H7 (cell line): ENCODE results near the gene RANBP10. TPM values are rescaled to one million over a fixed set of nuclear protein-coding genes. Genes with fewer than 3 reads are reported as not detected.
A peak's percentile ranks its signal among the peaks of the same experiment; 100 is the strongest.
"Not testable (repeated sequence)": the region's sequence is repeated elsewhere in the genome, so short reads cannot be mapped to it uniquely, and the experiment has no call there.

ENCODE experiments used
- DNase-seq: peaks from one replicate; pipeline ENCODE4 v3.0.0; 2012
- H3K27me3 ChIP-seq: 2 replicates; pipeline ENCODE4 v1.6.0; 2011; ENCODE audit warnings: mild to moderate bottlenecking, low read length; ENCODE audit not compliant: control insufficient read depth, insufficient read depth
- H3K36me3 ChIP-seq: replicated peaks from 2 replicates; pipeline ENCODE4 v1.5.1; 2011; ENCODE audit warnings: low read length; ENCODE audit not compliant: control insufficient read depth, insufficient read depth
- H3K4me3 ChIP-seq: 2 replicates; pipeline ENCODE4 v1.5.1; 2011; ENCODE audit warnings: low read depth, mild to moderate bottlenecking, control low read depth, low read length, moderate library complexity; ENCODE audit not compliant: insufficient read depth
- total RNA-seq: library from RNA; depleted of rRNA; stranded (reverse); fragments of >200 nt; shearing (Covaris generic); gene quantifications from 2 replicates; pipeline ENCODE4 v1.2.3, GENCODE V29; 2014

Gene RANBP10
- total RNA-seq, 1 experiment from 2014 or later: 7.3 TPM

DNA sequence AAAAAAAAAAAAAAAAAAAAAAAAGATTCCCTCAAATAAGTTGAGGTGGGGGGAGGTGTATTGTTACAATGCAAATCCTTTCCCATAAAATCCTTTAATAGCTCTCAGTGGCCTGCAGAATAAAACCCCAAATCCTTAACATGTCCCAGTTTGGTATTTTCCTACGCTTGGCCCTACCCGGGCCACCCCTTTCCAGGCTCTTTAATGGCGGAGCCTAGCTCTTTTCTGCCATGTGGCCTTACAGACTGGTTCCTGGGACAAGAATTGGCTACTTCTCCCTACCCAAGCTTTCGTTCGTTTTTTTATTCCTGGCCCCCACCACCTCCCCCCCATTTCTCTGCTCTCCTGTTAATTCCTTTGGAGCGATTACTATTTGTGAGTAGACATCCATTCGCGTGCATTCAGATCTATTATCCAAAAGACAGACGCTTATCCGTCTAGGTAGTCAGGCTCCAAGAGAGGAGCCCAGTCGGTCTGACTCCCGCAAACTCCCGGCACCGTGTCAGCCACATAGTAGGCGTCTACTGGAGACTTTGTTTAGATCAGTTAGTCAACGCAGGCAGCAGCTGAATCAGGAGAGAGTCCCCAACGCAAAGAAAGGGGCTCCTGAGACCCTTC, 34.9 kb upstream of the RANBP10 start:
- H3K36me3 ChIP-seq: no peaks in the 10 kb centered on the region; the same call in 1 of the 2 replicates
- DNase-seq: peak; percentile 51
- no peaks in the 10 kb centered on the region for H3K27me3 ChIP-seq
- H3K4me3 ChIP-seq: peak overlapping the region; percentile 20

- Histone ChIP-seq H3K36me3 (no peaks in the 10 kb centered on the region), H3K27me3 (no peaks in the 10 kb centered on the region), H3K4me3 (no peak overlapping the region)
- no peak for DNase-seq
Measured at GRCh38 chr16:67837811-67838210, 31.5 kb upstream of the RANBP10 start.

DNA sequence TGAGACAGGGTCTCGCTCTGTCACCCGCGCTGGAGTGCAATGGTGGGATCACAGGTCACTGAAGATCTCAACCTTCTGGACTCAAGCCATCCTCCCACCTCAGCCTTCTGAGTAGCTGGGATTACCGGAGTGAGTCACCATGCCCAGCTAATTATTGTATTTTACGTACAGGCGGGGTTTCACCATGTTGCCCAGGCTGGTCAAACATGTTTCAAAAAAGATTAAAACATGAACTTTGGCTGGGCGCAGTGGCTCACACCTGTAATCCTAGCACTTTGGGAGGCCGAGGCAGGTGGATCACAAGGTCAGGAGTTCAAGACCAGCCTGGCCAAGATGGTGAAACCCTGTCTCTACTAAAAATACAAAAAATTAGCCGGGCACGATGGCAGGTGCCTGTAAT, 30.8 kb upstream of the RANBP10 start:
- not testable (repeated sequence) for H3K4me3 ChIP-seq, H3K36me3 ChIP-seq, H3K27me3 ChIP-seq, DNase-seq

DNA sequence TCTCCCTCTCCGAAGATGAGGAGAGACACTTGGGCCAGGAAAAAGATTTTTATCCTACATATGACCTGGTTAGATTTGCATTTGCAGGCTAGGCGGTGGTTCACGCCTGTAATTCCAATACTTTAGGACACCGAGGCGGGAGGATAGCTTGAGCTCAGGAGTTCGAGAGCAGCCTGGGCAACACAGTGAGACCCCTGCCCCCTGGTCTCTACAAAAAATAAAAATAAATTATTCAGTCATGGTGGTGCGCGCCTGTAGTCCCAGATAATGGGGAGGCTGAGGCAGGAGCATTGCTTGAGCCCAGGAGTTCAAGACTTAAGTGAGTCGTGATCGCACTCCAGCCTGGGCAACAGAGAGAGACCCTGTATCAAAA, 27.9 kb upstream of the RANBP10 start:
- H3K4me3 ChIP-seq: no peak overlapping the region; the same call in 1 of the 2 replicates
- DNase-seq: peak; percentile 43
- no peaks in the 10 kb centered on the region for H3K27me3 ChIP-seq
- H3K36me3 ChIP-seq: peaks cover 21% of the 10 kb centered on the region

- H3K4me3 ChIP-seq: peak overlapping the region; percentile 80
- peaks cover 25% of the 10 kb centered on the region for H3K36me3 ChIP-seq
- peak; percentile 99 for DNase-seq
- H3K27me3 ChIP-seq: no peaks in the 10 kb centered on the region
Measured at GRCh38 chr16:67833415-67834241, 27.3 kb upstream of the RANBP10 start.

DNA sequence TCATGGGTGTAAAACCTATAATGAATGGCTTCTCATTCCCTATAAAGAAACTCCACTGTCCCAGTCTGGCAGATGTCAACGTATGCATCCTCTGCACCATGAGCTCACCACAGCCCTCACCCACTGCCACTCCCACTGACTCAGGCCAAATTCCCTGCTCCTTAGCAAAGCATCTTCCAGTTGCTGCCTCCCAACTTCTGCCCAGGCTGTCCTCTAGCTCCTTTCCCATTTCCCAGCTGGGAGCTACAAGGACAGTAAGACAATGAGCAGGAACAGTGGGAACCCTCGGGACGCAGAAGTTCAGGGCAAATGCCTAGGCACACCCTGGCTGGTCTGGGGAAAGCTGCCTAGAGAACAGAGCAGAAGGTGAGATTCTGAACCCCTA, 26.7 kb upstream of the RANBP10 start:
- Histone ChIP-seq H3K4me3 (peak overlapping the region; percentile 80), H3K27me3 (no peaks in the 10 kb centered on the region), H3K36me3 (peaks cover 25% of the 10 kb centered on the region)
- no peak for DNase-seq

DNA sequence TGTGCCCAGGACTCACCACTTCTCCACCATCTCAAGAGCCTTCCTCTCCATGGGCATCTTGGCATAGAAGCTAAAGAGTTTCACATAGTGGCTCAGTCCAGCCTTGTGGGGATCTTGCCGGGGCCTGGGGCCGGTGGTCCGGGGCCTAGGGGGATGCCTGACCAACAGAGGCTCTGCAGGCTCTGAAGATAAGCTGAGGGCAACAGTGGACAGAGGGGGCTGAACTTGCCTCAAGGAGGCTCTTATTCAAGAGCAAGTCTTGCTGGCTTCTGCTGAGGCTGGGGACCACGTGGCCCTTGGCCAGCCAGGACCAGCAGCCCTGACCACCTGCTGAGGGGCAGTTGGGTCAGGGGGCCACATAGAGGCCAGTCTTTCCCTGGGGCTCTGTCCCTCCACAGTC, 22.3 kb upstream of the RANBP10 start:
- peaks cover 25% of the 10 kb centered on the region for H3K36me3 ChIP-seq
- peak; percentile 19 for DNase-seq
- no peaks in the 10 kb centered on the region for H3K27me3 ChIP-seq
- no peak overlapping the region for H3K4me3 ChIP-seq

GRCh38 chr16:67825906-67826305, 19.5 kb upstream of the RANBP10 start:
- Histone ChIP-seq H3K27me3 (no peaks in the 10 kb centered on the region), H3K36me3 (peaks cover 18% of the 10 kb centered on the region), H3K4me3 (no peak overlapping the region)
- no peak for DNase-seq

GRCh38 chr16:67825119-67825518, 18.8 kb upstream of the RANBP10 start:
- peaks cover 11% of the 10 kb centered on the region for H3K36me3 ChIP-seq
- DNase-seq: no peak
- no peaks in the 10 kb centered on the region for H3K27me3 ChIP-seq
- H3K4me3 ChIP-seq: no peak overlapping the region

GRCh38 chr16:67822511-67822910, 16.2 kb upstream of the RANBP10 start:
- DNase-seq: no peak
- no peaks in the 10 kb centered on the region for H3K27me3 ChIP-seq
- no peaks in the 10 kb centered on the region; the same call in 1 of the 2 replicates for H3K36me3 ChIP-seq
- H3K4me3 ChIP-seq: no peak overlapping the region

DNA sequence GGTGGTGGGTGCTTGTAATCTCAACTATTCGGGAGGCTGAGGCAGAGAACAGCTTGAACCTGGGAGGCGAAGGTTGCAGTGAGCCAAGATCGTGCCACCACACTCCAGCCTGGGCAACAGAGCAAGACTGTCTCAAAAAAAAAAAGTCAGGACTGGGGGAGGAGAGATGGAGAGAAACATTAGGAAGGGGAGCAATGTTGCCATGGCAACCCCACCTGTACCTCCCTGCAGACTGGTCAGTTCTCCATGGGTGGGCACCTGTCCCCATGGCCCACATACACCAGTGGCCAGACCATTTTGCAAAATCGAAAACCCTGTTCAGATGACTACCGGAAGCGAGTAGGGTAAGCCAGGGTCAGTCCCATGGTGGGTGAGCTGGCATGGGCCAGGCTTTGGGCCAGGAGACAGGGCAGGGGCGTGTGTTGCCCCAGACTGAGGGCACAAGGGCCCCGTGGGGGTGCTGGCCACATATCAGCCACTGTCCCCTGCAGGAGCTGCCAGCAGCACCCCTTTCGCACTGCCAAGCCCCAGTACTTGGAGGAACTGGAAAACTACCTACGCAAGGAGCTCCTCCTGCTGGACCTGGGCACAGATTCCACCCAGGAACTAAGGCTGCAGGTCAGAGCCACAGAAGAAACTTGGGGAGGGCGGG, 14.4 kb upstream of the RANBP10 start:
- Histone ChIP-seq H3K36me3 (no peaks in the 10 kb centered on the region), H3K27me3 (no peaks in the 10 kb centered on the region)
- no peak for DNase-seq

GRCh38 chr16:67814567-67814966, 8.2 kb upstream of the RANBP10 start:
- no peaks in the 10 kb centered on the region for H3K36me3 ChIP-seq
- no peak overlapping the region for H3K4me3 ChIP-seq
- DNase-seq: no peak
- H3K27me3 ChIP-seq: no peaks in the 10 kb centered on the region

More for the DNA sequence above, 14.4 kb upstream of the RANBP10 start:
- no peak overlapping the region for H3K4me3 ChIP-seq

- Histone ChIP-seq H3K36me3 (no peaks in the 10 kb centered on the region), H3K27me3 (no peaks in the 10 kb centered on the region), H3K4me3 (no peak overlapping the region)
- no peak for DNase-seq
Measured at GRCh38 chr16:67811899-67812298, 5.5 kb upstream of the RANBP10 start.

DNA sequence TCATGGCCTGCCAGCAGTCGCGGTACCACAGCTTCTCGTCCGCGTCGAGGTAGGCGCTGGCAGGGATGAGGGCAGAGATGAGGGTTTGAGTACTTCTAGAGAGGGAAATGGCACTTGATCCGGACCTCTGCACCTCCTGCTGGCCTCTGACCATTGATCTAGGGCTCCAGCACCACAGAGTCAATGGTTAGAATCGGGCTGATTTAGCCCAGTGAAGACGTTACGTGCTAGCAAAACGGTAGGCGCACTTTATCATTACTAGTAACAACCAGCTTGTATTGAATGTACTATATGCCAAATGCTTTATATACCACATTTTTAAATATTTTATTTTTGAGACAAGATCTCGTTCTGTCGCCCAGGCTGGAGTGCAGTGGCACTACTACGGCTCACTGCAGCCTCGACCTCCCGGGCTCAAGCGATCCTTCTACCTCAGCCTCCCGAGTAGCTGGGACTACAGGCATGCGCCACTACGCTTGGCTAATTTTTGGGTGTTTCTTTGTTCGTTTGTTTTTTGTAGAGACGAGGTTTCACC, 855 bp upstream of the RANBP10 start:
- H3K27me3 ChIP-seq: no peaks in the 10 kb centered on the region
- peaks cover 1% of the 10 kb centered on the region; the same call in 1 of the 2 replicates for H3K36me3 ChIP-seq
- H3K4me3 ChIP-seq: peak overlapping the region; percentile 95
- DNase-seq: no peak
